ENCODE data around the gene CTDP1. TPM values are rescaled to one million over a fixed set of nuclear protein-coding genes. Genes with fewer than 3 reads are reported as not detected.

CTDP1 gene
- total RNA-seq, 4 donors from 2014 or later, result 12.3 to 21.8 (median 16.5) TPM

DNA sequence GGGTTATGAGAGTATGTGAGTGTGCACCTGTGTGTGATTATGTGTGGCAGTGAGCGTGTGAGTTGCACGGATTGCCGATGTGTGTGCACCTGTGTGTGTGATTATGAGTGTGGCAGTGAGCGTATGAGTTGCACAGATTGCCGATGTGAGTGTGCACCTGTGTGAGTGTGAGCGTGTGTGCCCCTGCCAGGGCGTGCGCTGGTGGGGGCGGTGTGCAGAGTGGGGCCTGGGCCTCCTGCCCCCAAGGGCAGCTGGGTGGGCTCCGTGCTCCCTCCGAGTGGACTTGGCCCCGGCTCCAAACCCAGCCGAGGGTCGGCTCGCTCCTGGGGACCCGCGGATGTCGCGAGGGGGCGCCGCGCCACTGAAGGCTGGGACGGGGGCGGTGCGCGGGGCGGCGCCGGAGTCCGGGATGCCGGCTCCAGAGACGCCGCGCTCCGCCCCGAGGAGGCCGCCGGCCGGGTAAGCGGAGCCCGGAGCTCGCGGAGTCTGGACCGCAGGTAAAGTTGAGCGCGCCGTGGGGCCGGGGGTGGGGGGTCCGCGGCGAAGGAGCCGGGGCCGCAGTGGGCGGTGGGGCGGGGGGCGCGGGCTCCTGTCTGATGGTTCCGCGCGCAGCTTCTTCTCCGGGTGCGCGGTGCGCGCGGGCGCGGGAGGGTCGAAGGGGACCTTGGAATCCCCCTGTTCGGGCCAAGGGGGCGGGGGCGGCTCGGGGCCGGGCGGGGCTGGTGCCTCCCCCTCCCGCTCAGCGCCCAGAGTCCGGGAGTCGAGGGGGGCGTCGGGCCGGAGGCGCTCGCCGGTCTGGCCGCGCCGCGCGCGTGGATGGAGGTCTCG is 118.1 kb downstream of the CTDP1 start, which contains the start of gene KCNG2:
TSS of gene KCNG2 (plus strand) at position 421 of the 828 bp plus-strand sequence. CDS start 65,730 bp downstream, outside the sequence.
- peak within 1 kb of the TSS; percentile 17 to 29 (median 23) for H3K4me3 ChIP-seq
- DNase-seq, result no peak

DNA sequence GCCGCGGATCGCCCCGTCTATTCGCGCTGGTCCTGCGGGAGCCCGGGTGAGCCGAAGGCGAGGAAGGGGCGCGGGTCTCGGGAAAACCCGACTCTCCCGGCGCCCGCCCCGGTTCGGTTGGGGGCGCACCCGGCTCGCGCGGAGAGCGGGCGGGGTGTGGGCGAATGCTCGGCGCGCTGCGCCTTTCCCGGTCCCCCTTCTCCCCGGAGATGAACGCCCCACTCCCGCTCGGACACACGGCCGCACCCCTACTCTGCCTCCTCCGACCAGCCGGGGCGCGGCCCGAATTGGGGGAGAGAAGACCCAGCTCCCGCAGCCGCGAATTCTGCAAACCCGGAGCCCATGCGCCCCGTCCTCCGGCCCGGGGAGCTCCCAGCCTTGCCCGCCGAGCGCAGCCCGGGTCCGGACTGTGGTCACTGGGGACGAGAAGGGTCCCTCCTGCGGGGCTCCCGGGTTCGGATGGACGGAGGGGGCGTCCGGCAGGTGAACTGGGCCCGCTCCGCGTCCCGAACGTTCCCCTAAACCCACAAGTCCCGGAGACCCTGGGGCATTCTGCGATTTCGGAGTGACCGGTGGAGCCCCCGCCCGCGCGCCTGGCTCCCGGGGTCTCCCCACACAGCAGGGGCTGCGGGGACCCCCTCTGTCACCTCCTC is 118.9 kb downstream of the CTDP1 start:
- in situ Hi-C loops (cut with MboI; ENCODE audit: low sequenced_read_pairs in 4 of 4), result no loop called here
- Histone ChIP-seq H3K36me3 (no peaks in the 10 kb centered on the region), H3K9me3 (no peaks in the 10 kb centered on the region), H3K27ac (no peak overlapping the region), H3K4me3 (peak overlapping the region; percentile 17 to 29 (median 23)), H3K4me1 (peaks cover 5 to 10% of the 10 kb centered on the region in 2 donors), H3K27me3 (peaks cover 32 to 38% (median 37%) of the 10 kb centered on the region in 3 donors)
- intact Hi-C loops (cut with DNase I; ENCODE audit: low total_unique reads), result no loop called here
- no peak for DNase-seq
- ATAC-seq, result no peak
- TF ChIP-seq, protein P1, sequence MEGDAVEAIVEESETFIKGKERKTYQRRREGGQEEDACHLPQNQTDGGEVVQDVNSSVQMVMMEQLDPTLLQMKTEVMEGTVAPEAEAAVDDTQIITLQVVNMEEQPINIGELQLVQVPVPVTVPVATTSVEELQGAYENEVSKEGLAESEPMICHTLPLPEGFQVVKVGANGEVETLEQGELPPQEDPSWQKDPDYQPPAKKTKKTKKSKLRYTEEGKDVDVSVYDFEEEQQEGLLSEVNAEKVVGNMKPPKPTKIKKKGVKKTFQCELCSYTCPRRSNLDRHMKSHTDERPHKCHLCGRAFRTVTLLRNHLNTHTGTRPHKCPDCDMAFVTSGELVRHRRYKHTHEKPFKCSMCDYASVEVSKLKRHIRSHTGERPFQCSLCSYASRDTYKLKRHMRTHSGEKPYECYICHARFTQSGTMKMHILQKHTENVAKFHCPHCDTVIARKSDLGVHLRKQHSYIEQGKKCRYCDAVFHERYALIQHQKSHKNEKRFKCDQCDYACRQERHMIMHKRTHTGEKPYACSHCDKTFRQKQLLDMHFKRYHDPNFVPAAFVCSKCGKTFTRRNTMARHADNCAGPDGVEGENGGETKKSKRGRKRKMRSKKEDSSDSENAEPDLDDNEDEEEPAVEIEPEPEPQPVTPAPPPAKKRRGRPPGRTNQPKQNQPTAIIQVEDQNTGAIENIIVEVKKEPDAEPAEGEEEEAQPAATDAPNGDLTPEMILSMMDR (IDR thresholded peaks at IDR 0.05 in 4 of 5, conservative IDR thresholded peaks at IDR 0.05 in 1 of 5), result no peak
- TF ChIP-seq POLR2A (IDR thresholded peaks at IDR 0.05), result no peak

More for the DNA sequence above, 118.1 kb downstream of the CTDP1 start, which contains the start of gene KCNG2:
- intact Hi-C loops (cut with DNase I; ENCODE audit: low total_unique reads) (no loop called here), in situ Hi-C loops (cut with MboI; ENCODE audit: low sequenced_read_pairs in 4 of 4) (no loop called here)
- TF ChIP-seq, protein P1 (IDR thresholded peaks at IDR 0.05 in 4 of 5, conservative IDR thresholded peaks at IDR 0.05 in 1 of 5), result peak in 1 of 5 experiments; percentile 12
- no peak for TF ChIP-seq POLR2A (IDR thresholded peaks at IDR 0.05)
- Histone ChIP-seq H3K27ac (no peak within 1 kb of the TSS), H3K27me3 (peaks cover 32 to 38% (median 37%) of the 10 kb centered on the region in 3 donors), H3K36me3 (no peaks in the 10 kb centered on the region), H3K9me3 (no peaks in the 10 kb centered on the region), H3K4me1 (peaks cover 5 to 10% of the 10 kb centered on the region in 2 donors)
- no peak for ATAC-seq

DNA sequence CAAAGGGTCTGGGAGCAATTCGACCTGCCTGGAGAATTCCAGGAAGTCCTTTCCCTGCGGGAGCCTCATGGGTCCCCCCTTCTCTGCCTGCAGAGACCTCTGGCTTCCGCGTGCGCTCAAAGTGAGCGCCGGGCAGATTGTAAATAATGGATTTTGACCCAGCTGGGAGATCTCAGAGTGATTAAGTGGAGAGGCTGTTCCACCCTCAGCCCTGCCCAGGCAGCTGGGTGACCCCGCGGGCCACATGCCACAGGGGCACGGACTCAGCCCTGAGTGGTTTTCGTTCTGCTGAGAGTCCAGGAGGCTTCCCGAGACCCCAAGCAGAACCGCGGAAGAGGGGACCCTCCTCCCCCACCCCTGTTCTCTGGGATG is 119.4 kb downstream of the CTDP1 start:
- Histone ChIP-seq H3K27ac (no peak overlapping the region), H3K4me1 (peaks cover 5 to 10% of the 10 kb centered on the region in 2 donors), H3K9me3 (no peaks in the 10 kb centered on the region), H3K4me3 (peak overlapping the region in 3 of 4 donors; percentile 17 to 29 (median 27)), H3K27me3 (peaks cover 32 to 38% (median 37%) of the 10 kb centered on the region in 3 donors), H3K36me3 (no peaks in the 10 kb centered on the region)
- TF ChIP-seq, protein P1 (IDR thresholded peaks at IDR 0.05 in 4 of 5, conservative IDR thresholded peaks at IDR 0.05 in 1 of 5), result no peak
- TF ChIP-seq POLR2A (IDR thresholded peaks at IDR 0.05), result no peak
- DNase-seq (no peak), ATAC-seq (no peak)
- intact Hi-C loops (cut with DNase I; ENCODE audit: low total_unique reads) (no loop called here), in situ Hi-C loops (cut with MboI; ENCODE audit: low sequenced_read_pairs in 4 of 4) (no loop called here)

DNA sequence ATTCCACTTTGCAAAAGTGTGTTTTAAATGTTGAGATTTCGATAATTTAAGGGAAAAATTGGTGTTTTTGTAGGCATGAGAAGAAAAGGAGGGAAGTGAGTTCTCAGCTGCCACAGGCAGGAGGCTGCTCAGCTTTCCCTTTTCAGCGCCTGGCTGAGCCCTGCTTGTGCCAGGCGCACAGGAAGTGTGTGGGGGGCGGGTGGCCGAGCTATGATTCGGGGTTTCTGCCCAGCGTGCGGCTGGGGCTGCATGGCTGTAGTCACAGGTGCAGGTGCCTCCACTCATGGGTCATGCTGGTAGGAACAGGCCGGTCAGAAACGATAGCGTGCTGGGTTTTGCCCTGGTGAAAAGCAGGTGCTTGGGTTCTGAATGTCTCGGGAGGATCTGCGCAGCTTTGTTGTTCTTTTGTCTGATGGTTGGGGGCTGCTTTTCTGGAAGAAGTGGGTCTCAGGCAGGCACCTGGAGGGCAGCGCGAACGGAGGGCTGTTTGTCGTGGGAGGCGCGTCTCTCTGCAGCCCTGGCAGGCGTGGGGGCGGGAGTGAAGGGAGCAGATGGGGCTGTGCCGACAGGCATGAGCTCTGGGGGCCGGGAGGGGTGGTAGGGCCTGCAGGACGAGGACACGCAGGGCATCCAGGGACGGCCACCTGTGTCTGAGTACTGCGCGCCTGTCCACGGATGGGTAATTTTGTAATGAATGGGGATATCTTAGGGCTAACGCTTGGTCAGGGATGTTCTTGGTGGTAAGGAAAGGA is 120.2 kb downstream of the CTDP1 start:
- Histone ChIP-seq H3K4me1 (peaks cover 5 to 10% of the 10 kb centered on the region in 2 donors), H3K27me3 (peaks cover 32 to 38% (median 37%) of the 10 kb centered on the region in 3 donors), H3K36me3 (no peaks in the 10 kb centered on the region), H3K4me3 (no peak overlapping the region), H3K27ac (no peak overlapping the region), H3K9me3 (no peaks in the 10 kb centered on the region)
- in situ Hi-C loops (cut with MboI; ENCODE audit: low sequenced_read_pairs in 4 of 4) (no loop called here), intact Hi-C loops (cut with DNase I; ENCODE audit: low total_unique reads) (no loop called here)
- TF ChIP-seq, protein P1 (IDR thresholded peaks at IDR 0.05 in 4 of 5, conservative IDR thresholded peaks at IDR 0.05 in 1 of 5), result no peak
- no peak for TF ChIP-seq POLR2A (IDR thresholded peaks at IDR 0.05)
- ATAC-seq (no peak), DNase-seq (no peak)

Measured in gastrocnemius medialis (tissue), 4 donors.